ENCODE data around the gene CCNB2.
"Not testable (repeated sequence)": the region's sequence is repeated elsewhere in the genome, so short reads cannot be mapped to it uniquely, and the experiment has no call there.

The CCNB2 gene

DNA sequence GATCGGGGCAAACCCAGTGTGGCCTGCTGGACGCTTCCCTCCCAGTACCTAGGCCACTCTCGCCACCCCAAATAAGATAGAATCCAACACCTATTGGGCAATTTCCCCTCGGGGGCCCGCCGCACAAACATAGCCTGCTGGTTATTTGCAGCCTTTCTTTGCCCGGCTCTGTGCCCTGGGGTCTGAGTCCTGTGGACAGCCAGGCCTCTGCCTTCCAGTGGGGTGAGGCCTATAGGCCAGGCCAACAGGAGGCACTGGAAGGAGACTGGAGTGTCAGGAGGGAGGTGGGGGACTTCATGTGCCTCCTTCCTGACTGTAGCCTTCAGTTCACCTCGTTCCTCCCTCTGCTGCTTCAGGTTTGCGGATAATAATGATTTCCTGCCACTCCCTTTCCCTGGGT lies 54.3 kb downstream of the CCNB2 start:
- Histone ChIP-seq H3K4me3 (ENCODE audit: low read depth in 1 of 2, low read length in 1 of 2) (no peak overlapping the region), H3K27ac (no peak overlapping the region), H3K36me3 (no peaks in the 10 kb centered on the region)

DNA sequence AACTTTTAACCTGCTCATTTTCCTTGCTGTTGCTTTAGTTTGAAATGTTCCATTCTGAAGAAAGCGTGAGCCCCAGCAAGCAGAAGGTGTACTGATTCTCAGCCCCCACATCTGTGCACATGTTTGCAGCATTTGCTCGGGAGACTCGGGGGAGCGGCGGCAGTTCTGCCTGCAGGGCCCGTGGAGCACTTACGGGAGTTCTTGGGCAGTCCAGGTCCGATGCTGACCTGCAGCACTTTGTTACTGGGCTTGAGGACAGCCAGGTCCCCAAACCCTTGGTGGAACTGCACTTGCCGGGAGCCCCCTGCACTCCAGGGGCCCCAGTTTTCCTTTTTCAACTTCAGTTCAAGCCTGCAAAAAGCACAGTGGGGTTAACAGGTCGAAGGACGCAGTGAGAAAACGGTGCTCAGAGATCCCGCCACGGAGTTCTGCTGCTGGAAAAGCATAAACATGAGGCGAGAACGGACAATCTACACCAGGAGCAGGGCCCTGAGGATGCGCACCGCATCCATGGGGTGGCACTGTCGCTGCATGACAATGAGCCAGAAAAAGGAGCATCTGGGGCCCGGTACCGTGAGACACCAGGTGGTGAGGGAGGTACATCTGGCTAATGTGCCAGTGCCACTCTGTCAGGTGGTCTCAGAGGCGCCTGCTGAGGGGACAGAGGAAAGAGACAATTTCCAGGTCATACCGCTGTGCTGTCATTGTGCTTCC lies 56.1 kb downstream of the CCNB2 start:
- no peaks in the 10 kb centered on the region for H3K36me3 ChIP-seq
- no peaks in the 10 kb centered on the region for H3K9me3 ChIP-seq
- H3K27me3 ChIP-seq, result no peaks in the 10 kb centered on the region
- H3K27ac ChIP-seq, result no peak overlapping the region
- H3K4me1 ChIP-seq (ENCODE audit: control insufficient read depth in 1 of 2, insufficient read depth in 1 of 2, low read depth in 1 of 2, low read length in 1 of 2), result peaks cover 7 to 9% of the 10 kb centered on the region in 2 experiments
- no peak overlapping the region for H3K4me3 ChIP-seq (ENCODE audit: low read depth in 1 of 2, low read length in 1 of 2)
- TF ChIP-seq, protein P1, sequence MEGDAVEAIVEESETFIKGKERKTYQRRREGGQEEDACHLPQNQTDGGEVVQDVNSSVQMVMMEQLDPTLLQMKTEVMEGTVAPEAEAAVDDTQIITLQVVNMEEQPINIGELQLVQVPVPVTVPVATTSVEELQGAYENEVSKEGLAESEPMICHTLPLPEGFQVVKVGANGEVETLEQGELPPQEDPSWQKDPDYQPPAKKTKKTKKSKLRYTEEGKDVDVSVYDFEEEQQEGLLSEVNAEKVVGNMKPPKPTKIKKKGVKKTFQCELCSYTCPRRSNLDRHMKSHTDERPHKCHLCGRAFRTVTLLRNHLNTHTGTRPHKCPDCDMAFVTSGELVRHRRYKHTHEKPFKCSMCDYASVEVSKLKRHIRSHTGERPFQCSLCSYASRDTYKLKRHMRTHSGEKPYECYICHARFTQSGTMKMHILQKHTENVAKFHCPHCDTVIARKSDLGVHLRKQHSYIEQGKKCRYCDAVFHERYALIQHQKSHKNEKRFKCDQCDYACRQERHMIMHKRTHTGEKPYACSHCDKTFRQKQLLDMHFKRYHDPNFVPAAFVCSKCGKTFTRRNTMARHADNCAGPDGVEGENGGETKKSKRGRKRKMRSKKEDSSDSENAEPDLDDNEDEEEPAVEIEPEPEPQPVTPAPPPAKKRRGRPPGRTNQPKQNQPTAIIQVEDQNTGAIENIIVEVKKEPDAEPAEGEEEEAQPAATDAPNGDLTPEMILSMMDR (IDR thresholded peaks at IDR 0.05), result no peak

More for the DNA sequence above, 54.3 kb downstream of the CCNB2 start:
- Histone ChIP-seq H3K9me3 (no peaks in the 10 kb centered on the region), H3K4me1 (ENCODE audit: control insufficient read depth in 1 of 2, insufficient read depth in 1 of 2, low read depth in 1 of 2, low read length in 1 of 2) (peaks cover 7 to 9% of the 10 kb centered on the region in 2 experiments), H3K27me3 (no peaks in the 10 kb centered on the region)
- TF ChIP-seq, protein P1 (IDR thresholded peaks at IDR 0.05), result no peak

DNA sequence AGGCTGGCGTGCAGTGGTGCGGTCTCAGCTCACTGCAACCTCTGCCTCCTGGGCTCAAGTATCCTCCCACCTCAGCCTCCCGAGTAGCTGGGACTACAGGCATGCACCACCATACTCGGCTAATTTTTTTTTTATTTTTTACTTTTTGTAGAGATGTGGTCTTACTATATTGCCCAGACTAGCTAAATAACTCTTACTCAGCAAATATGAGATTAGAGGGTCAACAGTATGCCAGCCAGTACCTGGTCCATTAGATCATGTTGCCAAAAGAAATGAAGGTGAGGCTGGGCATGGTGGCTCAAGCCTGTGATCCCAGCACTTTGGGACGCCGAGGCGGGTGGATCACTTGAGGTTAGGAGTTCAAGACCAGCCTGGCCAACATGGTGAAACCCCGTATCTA lies 57.1 kb downstream of the CCNB2 start:
- H3K27me3 ChIP-seq; H3K4me1 ChIP-seq (ENCODE audit: control insufficient read depth in 1 of 2, insufficient read depth in 1 of 2, low read depth in 1 of 2, low read length in 1 of 2); H3K36me3 ChIP-seq; H3K27ac ChIP-seq; H3K9me3 ChIP-seq; H3K4me3 ChIP-seq (ENCODE audit: low read depth in 1 of 2, low read length in 1 of 2): not testable (repeated sequence)

DNA sequence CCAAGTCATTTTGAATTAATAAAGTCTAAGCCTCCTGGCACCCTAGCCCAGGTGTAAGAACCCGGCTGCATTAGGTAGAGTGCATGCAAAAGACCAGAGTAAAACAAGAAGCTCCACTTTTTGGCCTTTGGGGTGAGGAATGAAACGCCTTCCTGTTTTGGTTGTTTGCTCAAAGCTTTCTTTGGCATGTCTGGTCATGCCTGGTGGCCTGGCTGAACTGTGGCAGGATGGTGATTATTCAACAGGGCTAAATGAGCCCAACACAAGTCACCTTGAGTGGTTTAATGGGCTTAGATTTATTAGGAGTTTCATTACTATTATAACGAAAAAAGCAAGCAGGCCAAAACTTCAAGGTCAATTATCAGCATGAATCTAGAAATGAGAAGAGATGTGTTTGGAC lies 60.8 kb downstream of the CCNB2 start:
- Histone ChIP-seq H3K4me3 (ENCODE audit: low read depth in 1 of 2, low read length in 1 of 2) (no peak overlapping the region), H3K36me3 (no peaks in the 10 kb centered on the region), H3K27ac (no peak overlapping the region), H3K27me3 (no peaks in the 10 kb centered on the region), H3K4me1 (ENCODE audit: control insufficient read depth in 1 of 2, insufficient read depth in 1 of 2, low read depth in 1 of 2, low read length in 1 of 2) (no peaks in the 10 kb centered on the region), H3K9me3 (no peaks in the 10 kb centered on the region)
- TF ChIP-seq, protein P1 (IDR thresholded peaks at IDR 0.05), result no peak

DNA sequence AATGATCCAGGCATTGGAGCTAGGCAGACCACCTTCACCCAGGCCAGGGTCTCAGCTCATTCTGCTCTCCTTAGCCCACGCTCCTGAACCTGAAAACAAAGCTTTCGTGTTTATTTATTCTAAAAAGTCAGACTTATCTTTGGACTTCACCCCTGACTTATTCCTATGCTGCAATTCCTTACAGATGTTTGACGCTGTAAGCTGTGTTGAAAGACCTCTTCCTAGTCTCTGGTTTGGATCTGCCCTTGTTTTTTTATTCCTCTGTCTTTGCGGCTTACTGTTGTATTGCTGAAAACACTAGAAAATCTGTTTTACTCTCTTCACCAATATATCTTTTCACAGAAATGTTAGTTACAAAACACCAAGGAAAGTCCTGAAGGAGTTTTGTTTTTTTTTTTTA lies 61.2 kb downstream of the CCNB2 start:
- H3K27ac ChIP-seq, result no peak overlapping the region
- H3K36me3 ChIP-seq, result no peaks in the 10 kb centered on the region
- no peaks in the 10 kb centered on the region for H3K27me3 ChIP-seq

DNA sequence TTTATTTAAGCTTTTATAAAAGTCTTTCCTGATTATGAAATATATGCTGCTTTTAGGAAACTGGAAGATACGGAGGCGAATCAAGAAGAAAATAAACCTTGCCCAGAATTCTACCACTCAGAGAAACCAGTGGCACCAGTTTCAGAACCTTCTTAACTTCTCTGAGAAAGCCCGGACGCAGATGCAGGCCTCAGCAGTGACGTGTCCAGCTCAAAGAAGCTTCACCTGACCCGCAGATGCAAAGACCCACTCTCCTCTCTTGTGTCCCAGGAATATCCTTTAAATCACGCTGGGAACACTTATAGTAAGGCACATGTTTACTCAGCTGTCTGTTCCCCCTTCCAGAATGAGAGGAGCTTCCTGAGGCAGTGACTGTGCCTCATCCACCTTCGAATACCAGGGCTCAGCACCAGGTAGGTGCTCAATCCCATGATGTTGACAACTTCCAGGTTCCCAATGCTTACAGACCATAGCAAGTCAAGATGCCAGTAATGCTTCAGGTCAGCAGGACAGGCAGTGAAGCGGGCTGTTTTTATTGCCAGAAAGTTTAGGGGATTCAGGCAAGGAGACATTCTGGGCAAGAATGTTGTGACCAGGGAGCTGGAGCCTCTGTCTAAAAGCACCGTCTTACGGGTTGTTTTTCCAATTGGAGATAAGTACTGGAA lies 61.8 kb downstream of the CCNB2 start:
- Histone ChIP-seq H3K9me3 (no peaks in the 10 kb centered on the region), H3K27ac (no peak overlapping the region), H3K27me3 (no peaks in the 10 kb centered on the region), H3K4me3 (ENCODE audit: low read depth in 1 of 2, low read length in 1 of 2) (no peak overlapping the region), H3K4me1 (ENCODE audit: control insufficient read depth in 1 of 2, insufficient read depth in 1 of 2, low read depth in 1 of 2, low read length in 1 of 2) (no peaks in the 10 kb centered on the region), H3K36me3 (no peaks in the 10 kb centered on the region)
- TF ChIP-seq, protein P1 (IDR thresholded peaks at IDR 0.05), result no peak

More for the DNA sequence above, 61.2 kb downstream of the CCNB2 start:
- Histone ChIP-seq H3K4me1 (ENCODE audit: control insufficient read depth in 1 of 2, insufficient read depth in 1 of 2, low read depth in 1 of 2, low read length in 1 of 2) (no peaks in the 10 kb centered on the region), H3K4me3 (ENCODE audit: low read depth in 1 of 2, low read length in 1 of 2) (no peak overlapping the region), H3K9me3 (no peaks in the 10 kb centered on the region)
- TF ChIP-seq, protein P1 (IDR thresholded peaks at IDR 0.05), result no peak
